Trophoblast cell (in vitro differentiated cells and primary cell): Measurements from ENCODE around the gene PTPRZ1.

Source experiments
- DNase-seq, 2 donors: peaks; one replicate each; pipeline ENCODE4 v3.0.0-alpha.2; 2016
- H2AFZ ChIP-seq: 2 replicates; pipeline ENCODE4 v1.6.1; 2013; ENCODE audit warnings: low read length, moderate library complexity, mild to moderate bottlenecking; ENCODE audit not compliant: insufficient read depth, poor library complexity
- H2AK5ac ChIP-seq: 2 replicates; pipeline ENCODE4 v1.6.1; 2013; ENCODE audit warnings: mild to moderate bottlenecking, low read length
- H2BK120ac ChIP-seq: 2 replicates; pipeline ENCODE4 v1.6.1; 2013; ENCODE audit warnings: low read length, mild to moderate bottlenecking, moderate library complexity; ENCODE audit not compliant: insufficient read depth, poor library complexity
- H2BK12ac ChIP-seq: 2 replicates; pipeline ENCODE4 v1.6.1; 2013; ENCODE audit warnings: mild to moderate bottlenecking, low read length, moderate library complexity
- H2BK5ac ChIP-seq: 2 replicates; pipeline ENCODE4 v1.6.1; 2013; ENCODE audit warnings: low read length, low read depth, moderate library complexity, mild to moderate bottlenecking; ENCODE audit not compliant: poor library complexity
- H3K14ac ChIP-seq: 2 replicates; pipeline ENCODE4 v1.6.1; 2013; ENCODE audit warnings: mild to moderate bottlenecking, low read length
- H3K18ac ChIP-seq: 2 replicates; pipeline ENCODE4 v1.6.1; 2013; ENCODE audit warnings: mild to moderate bottlenecking, low read length
- H3K23ac ChIP-seq: 2 replicates; pipeline ENCODE4 v1.6.1; 2013; ENCODE audit warnings: low read length
- H3K27ac ChIP-seq: 2 replicates; pipeline ENCODE4 v1.5.1; 2013; ENCODE audit warnings: low read depth, mild to moderate bottlenecking, inconsistent platforms, low read length, moderate library complexity
- H3K27me3 ChIP-seq: 2 replicates; pipeline ENCODE4 v1.6.1; 2013; ENCODE audit warnings: inconsistent platforms, mild to moderate bottlenecking, low read length, moderate library complexity; ENCODE audit not compliant: insufficient read depth
- H3K36me3 ChIP-seq, 2 experiments: 1 replicate in 1 of 2; 2 replicates in 1 of 2; pipeline ENCODE4 v1.6.1; 2013; ENCODE audit warnings: low read length in 2 of 2, mild to moderate bottlenecking in 2 of 2, moderate library complexity in 1 of 2; ENCODE audit not compliant: insufficient read depth in 2 of 2, control insufficient read depth in 1 of 2
- H3K4ac ChIP-seq: 2 replicates; pipeline ENCODE4 v1.6.1; 2013; ENCODE audit warnings: low read depth, mild to moderate bottlenecking, low read length, moderate library complexity
- H3K4me1 ChIP-seq, 2 experiments: 1 replicate in 1 of 2; 2 replicates in 1 of 2; pipeline ENCODE4 v1.6.1; 2013; ENCODE audit warnings: low read length in 2 of 2, mild to moderate bottlenecking in 2 of 2, moderate library complexity in 1 of 2; ENCODE audit not compliant: insufficient read depth in 2 of 2, control insufficient read depth in 1 of 2
- H3K4me2 ChIP-seq: 2 replicates; pipeline ENCODE4 v1.6.1; 2013; ENCODE audit warnings: inconsistent platforms, mild to moderate bottlenecking, low read length, moderate library complexity
- H3K4me3 ChIP-seq: 2 replicates; pipeline ENCODE4 v1.5.1; 2013; ENCODE audit warnings: mild to moderate bottlenecking, low read depth, low read length, inconsistent platforms
- H3K79me1 ChIP-seq: one replicate; pipeline ENCODE4 v1.6.1; 2013; ENCODE audit warnings: low read length
- H3K79me2 ChIP-seq: 2 replicates; pipeline ENCODE4 v1.6.1; 2013; ENCODE audit warnings: low read length, mild to moderate bottlenecking; ENCODE audit not compliant: control insufficient read depth, insufficient read depth, poor library complexity
- H3K9ac ChIP-seq: 2 replicates; pipeline ENCODE4 v1.6.1; 2013; ENCODE audit warnings: mild to moderate bottlenecking, low read length
- H3K9me3 ChIP-seq: 2 replicates; pipeline ENCODE4 v1.6.1; 2013; ENCODE audit warnings: low read depth, mild to moderate bottlenecking, control low read depth, inconsistent platforms, low read length; ENCODE audit not compliant: insufficient read depth
- H4K12ac ChIP-seq: 2 replicates; pipeline ENCODE4 v1.6.1; 2013; ENCODE audit warnings: low read depth, mild to moderate bottlenecking, low read length, moderate library complexity
- H4K8ac ChIP-seq: 2 replicates; pipeline ENCODE4 v1.6.1; 2013; ENCODE audit warnings: low read depth, mild to moderate bottlenecking, low read length, moderate library complexity
- H4K91ac ChIP-seq: one replicate; pipeline ENCODE4 v1.6.1; 2013; ENCODE audit warnings: low read depth, mild to moderate bottlenecking, low read length, moderate library complexity
- WGBS: extraction: QIAGEN DNeasy Blood & Tissue Kit; methylation state at CpG from one replicate; pipeline ENCODE4 v1.1.7; 2013; ENCODE audit warnings: missing lambda C conversion rate; ENCODE audit not compliant: insufficient read length, insufficient coverage; ENCODE audit errors: extremely low coverage; 5-methylcytosine and 5-hydroxymethylcytosine counted together

The PTPRZ1 gene

DNA sequence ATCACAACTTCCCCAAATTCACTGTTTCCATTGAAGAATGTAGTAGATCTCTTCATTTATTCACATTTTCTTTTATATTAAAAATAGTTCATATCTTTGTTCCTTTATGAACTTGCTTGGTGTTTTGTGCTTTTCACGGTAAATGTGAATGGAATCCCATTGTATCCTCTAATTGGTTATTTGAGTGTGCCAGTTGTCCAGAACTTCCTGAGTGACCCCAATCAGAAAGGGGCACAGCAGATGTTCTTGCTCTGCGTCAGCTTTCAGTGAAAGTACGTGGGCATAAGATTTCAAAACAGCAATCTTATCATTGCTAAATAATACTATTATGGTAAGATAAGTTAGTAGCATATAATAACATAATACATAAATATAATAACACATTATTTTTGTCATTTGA, 47.0 kb downstream of the PTPRZ1 start:
- H2BK120ac ChIP-seq: no peak overlapping the region
- no peak overlapping the region for H2BK12ac ChIP-seq
- no peak overlapping the region for H3K9ac ChIP-seq
- H3K4me3 ChIP-seq: no peak overlapping the region
- H3K14ac ChIP-seq: no peak overlapping the region
- no peak overlapping the region for H4K8ac ChIP-seq
- DNase-seq: no peak
- no peak overlapping the region for H2BK5ac ChIP-seq
- H3K9me3 ChIP-seq: no peaks in the 10 kb centered on the region
- no peaks in the 10 kb centered on the region for H3K27me3 ChIP-seq
- H4K12ac ChIP-seq: no peak overlapping the region
- H3K23ac ChIP-seq: no peak overlapping the region
- H3K4me2 ChIP-seq: no peak overlapping the region
- H3K4me1 ChIP-seq: no peaks in the 10 kb centered on the region
- no peaks in the 10 kb centered on the region for H3K36me3 ChIP-seq
- H2AK5ac ChIP-seq: no peak overlapping the region
- H3K4ac ChIP-seq: no peak overlapping the region
- WGBS: no CpG with 5 or more reads among the region's 3 CpGs
- H3K79me2 ChIP-seq: no peaks in the 10 kb centered on the region
- no peaks in the 10 kb centered on the region for H3K79me1 ChIP-seq
- H3K18ac ChIP-seq: no peak overlapping the region
- no peak overlapping the region for H2AFZ ChIP-seq
- H4K91ac ChIP-seq: no peak overlapping the region
- H3K27ac ChIP-seq: no peak overlapping the region

DNA sequence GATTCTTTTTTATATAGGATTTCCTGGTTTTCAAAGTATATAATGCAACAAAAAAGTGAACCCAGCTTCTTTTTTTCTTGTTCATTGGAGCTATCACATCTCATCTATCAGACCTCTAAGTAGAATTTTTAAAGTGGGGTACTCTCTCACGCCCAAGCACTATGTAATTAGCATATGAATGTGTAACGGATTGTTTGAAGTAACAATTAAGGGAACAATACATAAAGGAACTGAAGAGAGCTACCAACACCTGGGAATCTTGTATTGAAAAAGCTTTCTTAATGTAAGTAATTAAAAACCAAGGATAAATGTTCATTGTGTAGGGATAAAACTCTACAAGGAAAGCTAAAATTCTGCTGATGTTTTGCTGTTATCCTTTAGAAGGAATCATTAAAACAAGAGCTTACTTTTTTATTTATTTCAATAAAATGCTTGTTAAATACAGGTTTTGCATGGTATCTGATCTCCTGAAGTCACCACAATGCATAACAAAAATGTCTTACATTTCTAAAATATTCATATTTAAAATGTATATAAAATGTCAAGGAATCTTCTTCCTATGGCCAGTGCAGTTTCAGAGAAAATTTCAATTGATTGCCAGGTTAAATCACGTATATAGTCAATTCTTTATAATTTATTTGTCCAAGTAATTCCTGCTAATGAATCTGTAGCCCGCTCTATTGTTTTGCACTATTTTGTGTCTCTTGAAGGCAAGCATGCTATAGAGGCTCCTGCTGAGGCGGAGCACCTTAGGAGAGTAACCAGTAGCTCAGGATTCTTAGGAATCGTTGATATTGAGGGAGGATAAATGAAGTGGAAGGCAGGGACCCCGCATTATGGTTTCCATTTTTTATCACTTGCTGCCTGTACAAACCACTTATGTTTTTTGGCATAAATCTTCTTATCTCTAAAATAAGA, 51.6 kb downstream of the PTPRZ1 start:
- Histone ChIP-seq H2BK120ac (no peak overlapping the region), H3K9ac (no peak overlapping the region), H4K91ac (no peak overlapping the region), H4K8ac (no peak overlapping the region), H3K4me3 (no peak overlapping the region), H4K12ac (no peak overlapping the region), H3K79me2 (no peaks in the 10 kb centered on the region), H3K27ac (no peak overlapping the region), H3K18ac (no peak overlapping the region), H2AK5ac (no peak overlapping the region), H3K23ac (no peak overlapping the region), H2BK5ac (no peak overlapping the region), H3K79me1 (no peaks in the 10 kb centered on the region), H3K9me3 (no peaks in the 10 kb centered on the region), H3K4ac (no peak overlapping the region), H3K27me3 (no peaks in the 10 kb centered on the region), H3K4me1 (no peaks in the 10 kb centered on the region), H3K14ac (no peak overlapping the region), H3K36me3 (no peaks in the 10 kb centered on the region), H2BK12ac (no peak overlapping the region), H2AFZ (no peak overlapping the region), H3K4me2 (no peak overlapping the region)
- no CpG with 5 or more reads among the region's 7 CpGs for WGBS
- DNase-seq: no peak

DNA sequence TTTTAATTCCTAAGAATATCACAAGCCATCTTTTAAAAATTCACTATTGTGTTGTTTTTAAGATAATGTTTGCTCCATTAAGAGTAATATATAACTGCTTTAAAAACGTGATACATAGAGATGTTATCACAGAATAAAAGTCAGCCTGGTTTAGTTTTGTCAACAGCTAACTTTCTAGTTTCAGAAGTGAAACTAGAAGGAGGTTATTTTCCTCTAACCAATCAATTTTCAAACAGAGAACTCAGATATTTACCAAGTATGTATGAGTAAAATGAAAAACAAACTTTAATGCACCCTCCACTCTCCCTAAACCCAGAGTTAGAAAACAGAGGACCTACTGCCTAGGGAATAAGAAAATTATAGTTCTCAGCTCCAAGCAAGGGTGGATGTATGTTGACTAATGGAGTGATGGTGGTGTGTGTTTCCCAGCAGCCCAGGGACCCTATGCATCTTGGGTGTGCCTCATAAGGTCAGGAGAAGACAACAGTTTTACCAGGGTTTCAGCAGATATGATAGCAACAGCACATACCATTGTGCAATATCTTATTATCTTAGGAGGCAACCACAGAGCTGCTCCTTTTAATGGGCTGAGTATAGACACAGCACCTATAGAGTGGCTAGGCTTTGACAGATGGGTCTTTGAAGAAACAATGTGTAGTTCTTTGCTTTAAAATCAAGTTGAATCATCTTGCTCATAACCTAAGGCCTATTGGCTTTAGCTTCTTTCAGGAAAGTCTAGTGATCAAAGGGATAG, 58.4 kb downstream of the PTPRZ1 start:
- H3K18ac ChIP-seq: no peak overlapping the region

DNA sequence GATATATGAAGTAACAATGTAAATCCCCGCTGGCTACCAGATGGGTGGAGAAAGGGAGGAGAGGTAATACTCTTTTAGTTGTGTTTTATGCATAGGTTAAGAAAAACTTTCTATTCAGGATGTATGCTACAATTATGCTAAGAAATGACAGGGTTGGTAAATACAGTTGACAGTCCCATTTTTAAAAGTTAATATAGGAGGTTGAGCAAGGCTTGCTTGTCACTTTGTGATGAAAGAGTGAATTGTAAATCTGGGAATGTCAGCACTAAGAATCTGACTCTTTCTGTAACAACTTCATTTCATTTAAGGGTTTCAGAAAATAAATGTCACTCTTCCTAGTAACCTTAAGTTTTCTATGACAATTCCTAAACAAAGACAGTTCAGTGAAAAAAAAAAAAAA, 59.8 kb downstream of the PTPRZ1 start:
- H3K9me3 ChIP-seq: no peaks in the 10 kb centered on the region
- H4K8ac ChIP-seq: no peak overlapping the region
- H4K91ac ChIP-seq: no peak overlapping the region
- H3K27me3 ChIP-seq: no peaks in the 10 kb centered on the region
- no peak overlapping the region for H3K18ac ChIP-seq
- no peaks in the 10 kb centered on the region for H3K4me1 ChIP-seq
- no peaks in the 10 kb centered on the region for H3K36me3 ChIP-seq
- H3K4me3 ChIP-seq: no peak overlapping the region
- H3K4me2 ChIP-seq: no peak overlapping the region
- H3K27ac ChIP-seq: no peak overlapping the region
- WGBS: no CpG with 5 or more reads among the region's 1 CpG
- H3K14ac ChIP-seq: no peak overlapping the region
- no peak overlapping the region for H2AK5ac ChIP-seq
- H3K79me1 ChIP-seq: no peaks in the 10 kb centered on the region
- DNase-seq: no peak
- no peak overlapping the region for H2AFZ ChIP-seq
- no peak overlapping the region for H4K12ac ChIP-seq
- H3K23ac ChIP-seq: no peak overlapping the region
- H3K9ac ChIP-seq: no peak overlapping the region
- no peak overlapping the region for H2BK120ac ChIP-seq
- no peak overlapping the region for H3K4ac ChIP-seq
- no peak overlapping the region for H2BK12ac ChIP-seq
- H2BK5ac ChIP-seq: no peak overlapping the region
- no peaks in the 10 kb centered on the region for H3K79me2 ChIP-seq

More for the DNA sequence above, 58.4 kb downstream of the PTPRZ1 start:
- H3K4me1 ChIP-seq: no peaks in the 10 kb centered on the region
- no peak overlapping the region for H2BK12ac ChIP-seq
- no peak overlapping the region for H4K8ac ChIP-seq
- H3K27me3 ChIP-seq: no peaks in the 10 kb centered on the region
- H2BK120ac ChIP-seq: no peak overlapping the region
- no peaks in the 10 kb centered on the region for H3K79me1 ChIP-seq
- no peaks in the 10 kb centered on the region for H3K36me3 ChIP-seq
- no peak for DNase-seq
- H3K27ac ChIP-seq: no peak overlapping the region
- no peak overlapping the region for H3K23ac ChIP-seq
- no peak overlapping the region for H3K9ac ChIP-seq
- no peak overlapping the region for H3K4me2 ChIP-seq
- H2AFZ ChIP-seq: no peak overlapping the region
- H3K79me2 ChIP-seq: no peaks in the 10 kb centered on the region
- no peaks in the 10 kb centered on the region for H3K9me3 ChIP-seq
- no peak overlapping the region for H3K4ac ChIP-seq
- no peak overlapping the region for H4K91ac ChIP-seq
- no peak overlapping the region for H2BK5ac ChIP-seq
- H3K4me3 ChIP-seq: no peak overlapping the region
- no CpG with 5 or more reads among the region's 1 CpG for WGBS
- H2AK5ac ChIP-seq: no peak overlapping the region
- no peak overlapping the region for H3K14ac ChIP-seq
- no peak overlapping the region for H4K12ac ChIP-seq
